GM10248 (cell line): ENCODE results near the gene RGS6.

Experiments
- CTCF ChIA-PET: fragments of 300-600 bp; sonication (Branson Sonifier 250); formaldehyde crosslinking; extraction: SDS; loops from one replicate; lab custom pipeline; 2021; ENCODE audit warnings: antibody characterized with exemption; lab: Yijun Ruan, JAX
- POLR2A ChIA-PET: fragments of 350-650 bp; sonication (Branson Sonifier 250); formaldehyde crosslinking; extraction: SDS; loops from one replicate; lab custom pipeline; 2020; ENCODE audit warnings: antibody characterized with exemption; lab: Yijun Ruan, JAX
- DNase-seq: peaks from one replicate; pipeline ENCODE4 v3.0.0; 2012; ENCODE audit errors: extremely low spot score
- TF ChIP-seq, protein P1 (sequence below): IDR thresholded peaks from 2 replicates; pipeline ENCODE4 v1.5.1; 2012; ENCODE audit warnings: mild to moderate bottlenecking, low read depth; ENCODE audit errors: extremely low read depth, missing control alignments, control extremely low read depth

The RGS6 gene

DNA sequence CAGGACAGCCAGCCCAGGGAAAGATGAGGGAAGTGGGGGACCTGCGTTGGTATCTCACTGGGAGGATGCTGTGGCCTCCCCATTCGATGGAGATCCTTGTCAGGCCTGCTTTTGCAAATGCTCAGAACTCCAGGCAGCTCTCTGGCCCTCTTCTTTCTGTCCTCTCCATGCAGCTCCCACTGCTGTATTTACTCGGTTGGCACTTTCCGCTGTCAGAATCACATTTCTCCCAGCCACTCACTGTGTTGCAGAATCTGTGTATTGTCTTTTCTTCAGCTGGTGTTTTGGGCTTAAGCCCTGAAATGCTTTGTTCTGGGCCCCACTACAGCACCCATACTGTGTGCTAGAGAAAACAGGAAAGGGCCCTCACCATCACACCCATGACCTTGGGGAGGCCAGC, 401.1 kb downstream of the RGS6 start:
- TF ChIP-seq, protein P1, sequence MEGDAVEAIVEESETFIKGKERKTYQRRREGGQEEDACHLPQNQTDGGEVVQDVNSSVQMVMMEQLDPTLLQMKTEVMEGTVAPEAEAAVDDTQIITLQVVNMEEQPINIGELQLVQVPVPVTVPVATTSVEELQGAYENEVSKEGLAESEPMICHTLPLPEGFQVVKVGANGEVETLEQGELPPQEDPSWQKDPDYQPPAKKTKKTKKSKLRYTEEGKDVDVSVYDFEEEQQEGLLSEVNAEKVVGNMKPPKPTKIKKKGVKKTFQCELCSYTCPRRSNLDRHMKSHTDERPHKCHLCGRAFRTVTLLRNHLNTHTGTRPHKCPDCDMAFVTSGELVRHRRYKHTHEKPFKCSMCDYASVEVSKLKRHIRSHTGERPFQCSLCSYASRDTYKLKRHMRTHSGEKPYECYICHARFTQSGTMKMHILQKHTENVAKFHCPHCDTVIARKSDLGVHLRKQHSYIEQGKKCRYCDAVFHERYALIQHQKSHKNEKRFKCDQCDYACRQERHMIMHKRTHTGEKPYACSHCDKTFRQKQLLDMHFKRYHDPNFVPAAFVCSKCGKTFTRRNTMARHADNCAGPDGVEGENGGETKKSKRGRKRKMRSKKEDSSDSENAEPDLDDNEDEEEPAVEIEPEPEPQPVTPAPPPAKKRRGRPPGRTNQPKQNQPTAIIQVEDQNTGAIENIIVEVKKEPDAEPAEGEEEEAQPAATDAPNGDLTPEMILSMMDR, result no peak
- no peak for DNase-seq
- ChIA-PET CTCF (interaction anchor here (1.1 to 1.3 kb wide), 4 partner anchors 11 to 66 kb away, joined by 3 read pairs; no protein-coding TSS in a partner anchor), POLR2A (no interaction called here)

- CTCF ChIA-PET, result interaction anchor here (1.3 kb wide), 1 partner anchor 14 kb away, joined by 3 read pairs; no protein-coding TSS in a partner anchor
- POLR2A ChIA-PET, result no interaction called here
- TF ChIP-seq, protein P1, result no peak
- no peak for DNase-seq
Observed at GRCh38 chr14:72336311-72336980, 404.2 kb downstream of the RGS6 start.

GRCh38 chr14:72341237-72341636, 409.0 kb downstream of the RGS6 start:
- CTCF ChIA-PET, result no interaction called here
- POLR2A ChIA-PET, result no interaction called here
- TF ChIP-seq, protein P1, result no peak
- no peak for DNase-seq

GRCh38 chr14:72341686-72342085, 409.5 kb downstream of the RGS6 start:
- no peak for DNase-seq
- TF ChIP-seq, protein P1, result no peak
- POLR2A ChIA-PET, result no interaction called here
- CTCF ChIA-PET, result no interaction called here

DNA sequence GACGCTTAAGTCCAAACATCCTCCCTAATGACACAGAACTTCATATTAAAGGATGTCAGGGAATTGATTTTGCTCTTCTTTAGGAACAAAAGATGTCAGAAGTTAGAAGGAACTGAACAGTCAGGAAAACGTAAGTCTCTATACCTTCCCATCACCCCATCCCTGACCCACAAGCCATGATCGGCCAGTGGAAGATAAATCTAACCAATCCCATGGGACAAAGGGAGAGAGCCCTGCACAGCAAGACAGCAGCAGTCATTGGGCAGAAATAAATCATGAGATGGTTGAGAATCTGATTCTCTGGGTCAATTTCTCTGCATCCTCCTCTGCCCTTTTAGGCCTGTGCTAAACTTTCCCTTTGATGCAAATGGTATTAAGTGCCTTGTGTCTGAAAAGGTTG, 414.9 kb downstream of the RGS6 start:
- CTCF ChIA-PET, result no interaction called here
- POLR2A ChIA-PET, result no interaction called here
- TF ChIP-seq, protein P1, result no peak
- no peak for DNase-seq

DNA sequence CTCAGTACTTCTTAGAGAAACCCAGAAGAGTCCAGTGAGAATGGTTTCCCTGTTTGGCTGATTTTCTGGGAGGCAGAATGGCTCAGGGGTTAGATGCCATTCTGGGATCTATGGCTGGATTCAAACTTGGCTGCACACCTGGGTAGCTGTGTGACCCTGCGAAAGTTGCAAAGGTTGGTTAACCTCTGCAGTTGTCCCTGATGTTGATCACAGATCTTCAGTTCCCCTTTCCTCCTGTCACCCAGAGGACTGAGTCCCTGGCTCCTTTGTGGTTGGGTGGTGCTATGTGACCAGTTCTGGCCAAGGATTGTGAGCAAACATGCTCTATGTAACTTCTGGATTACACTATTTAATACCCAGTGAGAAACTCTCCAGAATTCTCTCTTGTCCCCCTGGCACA, 418.0 kb downstream of the RGS6 start:
- CTCF ChIA-PET, result interaction anchor here (0.9 kb wide), 1 partner anchor 15 kb away, joined by 3 read pairs; no protein-coding TSS in a partner anchor
- TF ChIP-seq, protein P1, result no peak
- no peak for DNase-seq
- POLR2A ChIA-PET, result no interaction called here
